ENCODE results near the gene MRPL54.

The MRPL54 gene

DNA sequence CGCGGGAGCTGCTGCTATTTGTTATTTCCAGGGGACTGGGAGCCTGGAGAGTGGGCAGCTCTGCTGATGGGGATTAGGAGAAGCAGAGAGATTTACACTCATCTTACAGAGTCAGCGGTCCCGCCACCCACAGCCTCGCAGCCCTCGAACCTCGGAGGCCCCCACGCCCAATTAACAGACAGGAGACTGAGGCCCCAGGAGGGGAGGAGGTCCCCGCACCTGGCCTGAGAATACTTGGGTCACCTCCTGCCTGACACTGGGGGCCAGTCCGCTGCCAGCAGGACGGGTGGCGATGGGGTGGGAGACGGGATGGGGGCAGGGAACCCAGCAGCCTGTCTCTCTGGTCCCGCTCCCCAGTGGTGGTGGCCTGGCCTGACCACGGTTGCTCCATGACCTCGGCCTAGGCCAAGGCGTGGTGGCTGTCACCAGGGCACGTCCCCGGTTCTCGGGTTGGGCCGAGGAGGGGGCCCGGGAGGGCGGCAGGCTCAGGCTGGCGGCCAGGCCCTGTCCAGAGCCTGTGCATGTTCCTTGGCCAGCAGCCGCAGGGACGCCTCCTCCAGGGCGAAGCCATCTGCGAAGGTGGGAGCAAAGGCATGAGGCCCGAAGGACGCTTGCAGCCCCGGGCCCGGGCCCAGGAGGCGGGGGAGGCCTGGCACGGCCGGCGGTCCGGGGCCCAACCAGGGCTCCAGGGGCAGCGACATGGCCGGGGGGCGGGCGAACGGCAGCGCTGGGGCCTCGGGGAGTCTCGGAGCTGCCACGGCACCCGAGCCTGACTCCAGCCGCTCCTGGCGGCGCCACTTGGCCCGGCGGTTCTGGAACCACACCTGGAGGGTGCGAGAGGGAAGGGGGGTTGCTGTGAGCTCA lies 7.9 kb downstream of the MRPL54 start:
- DNase-seq (ENCODE audit: low read depth), result no peak

DNA sequence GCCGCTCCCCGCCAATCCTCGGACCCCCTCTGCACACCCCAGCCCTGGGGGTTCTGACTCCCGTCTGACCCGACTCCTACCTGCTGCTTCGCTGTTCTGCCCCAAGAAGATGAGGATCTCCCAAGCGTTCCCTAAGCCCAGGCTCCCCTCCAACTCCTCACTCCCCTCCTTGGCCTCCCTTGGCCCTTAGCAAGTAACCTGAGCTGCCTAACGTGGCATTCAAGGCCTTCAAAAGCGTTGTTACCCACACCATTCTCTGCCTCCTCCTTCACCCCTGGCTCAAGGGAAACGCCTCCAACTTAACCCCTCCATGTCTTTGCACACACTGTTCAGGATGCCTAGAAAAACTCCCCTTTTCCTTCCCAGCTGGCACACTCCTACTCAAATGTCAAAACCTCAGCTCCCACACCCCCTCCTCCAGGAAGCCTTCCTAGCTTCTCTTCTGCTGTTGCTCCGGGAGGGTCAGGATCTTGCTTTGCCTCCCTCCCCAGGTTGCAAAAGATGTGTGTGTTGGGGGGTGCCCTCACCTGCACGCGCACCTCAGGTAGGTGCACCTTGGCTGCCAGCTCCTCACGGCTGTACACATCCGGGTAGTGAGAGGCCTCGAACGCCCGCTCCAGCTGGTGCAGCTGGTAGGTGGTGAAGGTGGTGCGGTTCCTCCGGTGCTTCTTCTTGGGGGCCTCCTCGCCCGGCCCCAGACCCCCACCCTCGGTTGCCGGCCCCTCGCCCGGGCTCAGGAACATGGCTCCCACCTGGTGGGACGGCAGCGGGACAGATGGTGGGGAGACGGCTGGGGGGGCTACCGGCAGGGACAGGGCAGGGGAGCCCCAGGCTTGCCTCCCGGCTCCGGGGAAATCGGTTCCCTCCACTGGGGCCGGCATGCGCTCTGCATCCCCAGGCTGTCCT lies 8.8 kb downstream of the MRPL54 start:
- no peak for DNase-seq (ENCODE audit: low read depth)

DNA sequence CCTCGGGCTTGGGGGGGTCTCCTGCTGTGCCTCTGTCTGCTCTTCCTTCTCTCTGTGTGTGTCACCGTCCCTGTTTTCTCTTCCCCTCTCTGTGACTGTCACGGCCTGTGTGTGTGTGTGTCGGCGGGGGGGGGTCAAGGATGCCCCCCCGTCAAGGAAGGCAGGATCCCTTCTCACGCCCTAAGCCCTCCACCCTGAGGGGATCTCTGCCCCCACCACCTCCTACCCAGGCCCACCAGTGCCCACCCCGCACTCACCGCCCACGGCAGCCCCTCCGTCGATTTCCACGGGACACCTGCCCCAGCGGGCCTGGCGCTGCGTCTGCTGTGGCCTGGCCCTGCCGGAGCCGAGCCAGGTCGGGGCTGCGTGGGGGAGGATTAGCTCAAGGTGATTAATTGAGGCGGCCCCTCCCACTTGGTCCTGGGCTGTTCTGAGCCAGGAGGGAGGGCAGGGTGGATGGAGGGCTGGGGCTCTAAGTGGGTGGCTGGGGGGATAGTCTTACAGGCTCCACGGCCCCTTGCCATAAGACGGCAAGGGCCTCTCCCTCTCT lies 9.5 kb downstream of the MRPL54 start, which contains the start of gene RAX2:
Gene RAX2 (minus strand): TSS at position 323 of the 550 bp plus-strand sequence. CDS start 486 bp downstream, outside the sequence.
- no peak for DNase-seq (ENCODE audit: low read depth)

DNA sequence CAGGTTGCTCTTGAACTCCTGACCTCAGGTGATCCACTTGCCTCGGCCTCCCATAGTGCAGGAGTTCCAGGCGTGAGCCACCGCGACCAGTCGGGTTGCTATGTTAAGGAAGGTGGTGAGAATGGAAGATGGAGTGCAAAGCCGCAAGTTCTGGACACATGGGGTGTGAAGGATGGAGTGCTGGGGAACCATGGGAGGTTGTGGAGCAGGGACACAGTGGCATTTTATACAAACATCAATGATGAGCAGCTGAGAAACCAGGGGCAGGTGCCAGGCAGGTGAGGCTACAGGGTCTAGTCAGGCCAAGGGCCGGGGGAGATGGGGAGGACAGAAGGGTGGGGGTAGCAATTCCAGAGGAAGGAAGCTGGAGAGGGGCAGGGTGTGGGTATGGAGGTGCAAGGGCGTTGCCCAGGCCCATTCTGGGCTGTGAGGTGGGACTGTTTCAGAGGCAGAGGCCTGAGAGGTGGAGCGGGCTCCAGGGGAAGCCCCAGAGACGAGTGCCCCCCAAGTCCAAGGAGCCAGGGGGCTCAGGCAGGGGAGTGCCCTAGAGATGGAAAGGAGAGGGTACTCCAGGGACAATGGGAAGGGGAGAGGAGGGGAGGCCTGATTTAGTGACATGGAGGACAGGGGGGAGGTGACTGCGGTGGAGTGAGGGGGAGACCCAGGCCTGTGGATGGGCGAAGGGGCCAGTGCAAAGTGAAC lies 11.5 kb downstream of the MRPL54 start:
- no peak for DNase-seq (ENCODE audit: low read depth)

DNA sequence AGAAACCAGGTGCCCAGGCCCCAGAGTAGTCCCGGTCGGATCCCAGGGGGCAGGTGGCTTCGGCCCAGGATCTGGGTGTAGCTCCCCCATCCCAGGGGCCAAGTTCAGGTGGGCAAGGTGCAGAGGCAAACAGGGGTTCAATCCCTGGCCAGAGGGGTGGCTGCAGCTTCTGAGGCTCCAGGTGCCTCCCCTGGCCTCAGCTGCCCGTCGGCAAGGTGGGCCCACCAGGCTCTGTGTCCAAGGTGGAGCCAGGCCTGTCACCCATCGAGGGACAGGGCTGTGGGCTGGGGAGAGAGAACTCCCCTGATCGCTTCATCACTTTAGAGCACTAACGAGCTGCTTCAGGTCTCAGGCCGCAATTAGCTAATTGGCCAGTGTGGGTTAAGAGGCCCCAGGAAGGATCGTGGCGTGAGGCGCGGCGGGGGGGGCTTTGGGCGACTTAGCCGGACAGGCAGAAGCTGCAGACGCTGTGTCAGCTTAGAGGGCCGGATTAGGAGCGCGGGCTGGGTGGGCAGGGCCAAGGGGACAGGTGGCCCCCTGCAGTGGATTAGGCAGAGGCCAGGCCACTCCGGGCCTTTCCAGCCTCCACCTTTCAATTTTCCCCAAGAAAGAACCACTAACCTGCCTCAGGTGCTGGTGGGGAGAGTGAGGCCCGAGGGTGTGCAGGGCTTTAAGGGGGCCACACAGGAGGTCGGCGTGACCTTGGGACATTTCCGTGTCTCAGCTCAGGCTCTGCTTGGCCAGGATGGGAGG lies 12.3 kb downstream of the MRPL54 start:
- DNase-seq (ENCODE audit: low read depth), result no peak

DNA sequence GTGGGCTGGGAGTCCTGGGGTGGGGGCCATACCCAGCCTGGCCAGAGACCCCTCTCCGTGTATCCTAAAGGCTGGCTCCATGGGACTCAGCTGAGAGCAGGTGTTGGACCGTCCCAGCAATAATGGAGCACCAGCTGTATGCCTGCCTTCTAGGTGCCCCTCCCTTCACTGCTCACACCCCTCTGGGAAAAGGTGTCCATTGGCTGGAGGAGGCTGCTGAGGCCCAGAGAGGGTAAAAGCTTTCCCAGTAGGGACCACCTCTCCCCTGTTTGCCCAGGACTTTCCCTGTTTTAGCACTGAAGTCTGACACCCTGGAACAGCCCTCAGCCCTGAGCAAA lies 12.9 kb downstream of the MRPL54 start:
- DNase-seq (ENCODE audit: low read depth), result no peak

DNA sequence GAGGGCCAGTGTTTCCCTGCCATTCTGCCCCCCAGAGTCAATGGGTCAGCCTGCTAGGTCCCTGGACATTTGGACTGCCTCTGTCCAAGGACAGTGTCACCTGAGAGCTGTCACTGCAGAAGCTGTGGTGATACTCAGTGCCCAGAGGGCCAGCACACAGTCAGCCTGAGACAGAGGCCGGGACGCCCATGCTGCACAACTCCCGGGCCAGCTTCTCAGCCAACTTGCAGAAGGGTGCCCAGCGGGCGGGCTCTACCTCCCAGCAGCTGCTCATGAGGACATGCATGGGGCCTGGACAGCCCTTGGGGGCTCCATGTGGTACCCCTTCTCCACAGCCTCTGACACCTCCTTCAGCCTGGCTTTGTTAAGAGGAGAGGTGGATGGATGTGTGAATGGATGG lies 13.3 kb downstream of the MRPL54 start:
- DNase-seq (ENCODE audit: low read depth), result no peak

DNA sequence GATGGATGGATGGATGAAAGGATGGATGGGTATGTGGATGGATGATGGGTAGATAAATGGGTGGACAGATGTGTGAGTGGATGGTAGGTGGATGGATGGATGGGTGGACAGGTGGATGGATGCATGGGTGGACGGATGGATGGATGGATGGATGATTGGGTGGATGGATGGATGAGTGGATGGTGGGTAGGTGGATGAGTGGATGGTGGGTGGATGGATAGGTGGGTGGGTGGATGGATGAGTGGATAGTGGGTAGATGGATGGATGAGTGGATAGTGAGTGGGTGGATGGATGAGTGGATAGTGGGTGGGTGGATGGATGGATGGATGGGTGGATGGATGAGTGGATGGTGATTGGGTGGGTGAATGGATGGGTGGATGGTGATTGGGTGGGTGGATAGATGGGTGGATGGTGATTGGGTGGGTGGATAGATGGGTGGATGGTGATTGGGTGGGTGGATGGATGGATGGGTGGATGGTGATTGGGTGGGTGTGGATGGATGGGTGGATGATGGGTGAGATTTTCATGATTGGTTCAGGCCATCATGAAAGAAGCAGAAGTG lies 14.1 kb downstream of the MRPL54 start:
- DNase-seq (ENCODE audit: low read depth), result no peak

DNA sequence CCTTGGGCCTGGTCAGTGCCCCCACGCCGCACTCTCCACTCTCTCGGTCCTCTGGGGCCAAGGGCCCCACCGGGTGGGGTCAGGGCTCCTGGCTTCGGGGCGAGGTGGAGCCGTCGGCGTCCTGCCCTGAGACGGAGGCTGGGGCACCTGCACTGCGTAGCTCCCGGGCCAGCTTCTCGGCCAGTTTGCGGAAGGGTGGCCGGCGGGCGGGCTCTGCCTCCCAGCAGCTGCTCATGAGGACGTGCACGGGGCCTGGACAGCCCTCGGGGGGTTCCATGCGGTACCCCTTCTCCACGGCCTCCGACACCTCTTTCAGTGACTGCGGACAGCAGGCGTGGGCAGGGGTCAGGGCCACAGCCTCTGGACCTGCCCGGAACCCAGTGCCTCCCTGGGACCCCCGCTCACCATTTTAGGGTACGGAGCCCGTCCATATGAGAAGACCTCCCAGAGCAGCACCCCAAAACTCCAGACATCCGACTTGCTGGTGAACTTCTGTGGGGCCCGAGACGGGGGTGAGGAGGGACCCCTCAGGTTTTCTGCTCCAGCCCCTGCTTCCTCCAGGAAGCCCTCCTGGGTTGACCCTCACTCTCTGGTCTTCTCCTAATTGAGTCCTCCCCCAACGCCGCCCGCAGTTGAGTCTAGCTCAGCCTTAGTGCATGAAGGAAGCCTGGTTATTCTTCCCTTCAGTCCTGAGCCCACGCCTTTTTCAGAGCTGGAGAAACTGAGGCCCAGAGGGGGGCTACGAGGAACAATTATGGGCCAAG lies 15.8 kb downstream of the MRPL54 start:
- DNase-seq (ENCODE audit: low read depth), result no peak

DNA sequence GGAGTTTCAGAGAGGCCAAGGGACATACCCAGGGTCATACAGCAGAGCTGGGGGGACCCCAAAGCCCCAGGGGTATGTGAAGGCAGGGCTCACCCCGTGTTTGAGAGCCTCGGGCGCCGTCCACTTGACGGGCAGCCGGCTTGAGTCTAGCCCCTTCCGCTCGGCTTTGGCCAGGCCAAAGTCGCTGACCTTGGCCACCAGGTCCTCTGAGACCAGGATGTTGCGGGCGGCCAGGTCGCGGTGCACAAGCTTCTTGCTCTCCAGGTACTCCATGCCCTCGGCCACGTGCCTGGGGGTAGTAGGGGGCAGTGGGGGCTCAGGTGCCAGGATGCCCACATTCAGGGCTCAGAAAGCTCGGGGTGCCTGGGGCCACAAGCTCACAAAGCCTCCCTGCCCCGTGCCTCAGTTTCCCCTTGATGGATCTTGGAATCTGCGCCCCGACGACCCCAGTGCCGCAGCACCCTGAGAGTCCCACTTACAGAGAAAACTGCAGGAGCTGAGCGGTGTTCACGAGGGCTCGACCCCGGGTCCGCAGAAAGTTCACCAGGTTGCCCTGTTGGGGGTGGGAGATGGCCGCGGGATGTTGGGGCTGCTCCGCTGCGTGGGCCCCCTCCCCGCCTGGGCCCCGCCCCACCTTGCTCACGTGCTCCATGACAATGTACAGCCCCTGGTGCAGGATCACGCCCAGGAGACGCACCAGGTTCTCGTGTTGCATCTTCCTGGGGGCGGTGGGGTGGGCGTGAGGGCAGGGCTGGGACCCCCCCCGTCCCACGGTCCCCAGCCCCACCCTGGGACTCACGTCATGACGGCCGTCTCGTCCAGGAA lies 16.6 kb downstream of the MRPL54 start:
- DNase-seq (ENCODE audit: low read depth), result no peak

DNA sequence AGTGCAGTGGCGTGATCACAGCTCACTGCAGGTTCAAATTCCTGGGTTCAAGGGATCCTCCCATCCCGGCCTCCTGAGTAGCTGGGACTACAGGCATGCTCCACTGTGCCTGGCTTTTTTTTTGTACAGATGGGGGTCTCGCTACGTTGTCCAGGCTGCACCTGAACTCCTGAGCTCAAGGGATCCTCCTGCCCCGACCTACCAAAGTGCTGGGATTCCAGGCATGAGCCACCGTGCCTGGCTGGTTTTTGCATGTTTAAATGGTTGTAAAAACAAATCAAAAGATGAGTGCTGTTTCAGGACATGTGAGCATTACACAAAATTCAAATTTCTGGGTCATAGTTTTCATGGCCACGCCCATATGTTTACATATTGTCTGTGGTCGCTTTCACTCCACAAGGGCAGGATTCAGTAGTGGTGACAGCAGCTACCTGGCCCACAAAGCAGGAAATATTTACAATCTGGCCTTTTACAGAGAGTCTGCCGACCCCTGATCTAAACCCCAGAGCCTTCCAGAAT lies 18.4 kb downstream of the MRPL54 start:
- DNase-seq (ENCODE audit: low read depth), result no peak

DNA sequence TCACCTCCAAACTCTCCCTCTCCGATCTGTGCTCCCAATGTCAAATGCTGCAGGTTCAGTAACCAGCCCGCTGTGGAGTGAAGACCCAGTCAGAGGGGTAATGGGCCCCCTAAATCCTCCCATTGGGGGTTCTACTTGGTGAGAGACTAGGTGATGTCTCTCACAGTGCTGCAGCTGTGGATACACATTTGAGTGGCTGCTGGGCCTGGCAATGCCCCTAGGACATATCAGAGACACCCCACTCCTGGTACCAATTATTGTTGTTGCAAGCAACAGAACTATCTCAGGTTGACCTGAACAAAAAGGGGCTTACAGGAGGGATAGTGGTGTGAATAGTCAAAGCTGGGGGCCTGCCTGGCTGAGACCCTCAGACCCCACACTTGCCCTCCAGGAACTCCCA lies 19.1 kb downstream of the MRPL54 start:
- no peak for DNase-seq (ENCODE audit: low read depth)

DNA sequence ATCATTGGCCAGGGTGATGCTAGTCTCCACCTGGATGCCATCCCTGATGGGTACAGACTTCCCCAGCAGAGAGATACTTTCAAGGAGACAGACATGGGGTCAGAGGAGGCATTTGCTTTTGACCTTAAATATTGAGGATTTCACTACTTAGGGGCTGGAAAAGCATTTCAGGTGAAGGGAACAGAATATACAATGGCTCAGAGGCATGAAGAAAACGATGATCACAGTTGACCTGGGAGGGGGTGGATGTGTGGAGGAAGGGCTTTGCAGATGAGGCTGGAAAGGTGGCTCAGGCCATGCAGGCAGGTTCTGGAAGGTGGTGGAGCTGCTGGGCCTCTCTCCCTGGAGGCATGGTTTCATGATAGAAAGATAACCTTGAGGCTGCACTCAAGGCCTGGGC lies 19.8 kb downstream of the MRPL54 start:
- DNase-seq (ENCODE audit: low read depth), result no peak

DNA sequence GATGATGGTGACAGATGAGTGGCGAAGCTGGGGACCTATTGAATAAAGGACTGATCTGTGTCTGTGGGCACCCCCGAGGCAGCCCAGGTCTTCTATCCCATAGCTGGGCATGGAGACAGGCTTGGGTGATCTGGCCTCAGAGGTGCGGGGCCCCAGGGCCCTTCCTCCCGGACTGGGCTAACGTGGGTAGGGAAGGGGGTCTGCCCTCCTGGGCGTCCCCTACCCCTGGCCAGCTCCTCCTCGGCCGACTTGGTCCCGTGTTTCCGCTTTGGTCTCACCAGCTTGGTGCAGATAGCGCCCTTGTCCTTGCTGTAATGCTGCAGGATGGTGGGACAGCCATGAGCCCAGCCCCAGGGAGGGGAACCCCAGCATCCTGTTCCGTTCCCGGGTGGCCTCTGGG lies 20.4 kb downstream of the MRPL54 start:
- DNase-seq (ENCODE audit: low read depth), result no peak

DNA sequence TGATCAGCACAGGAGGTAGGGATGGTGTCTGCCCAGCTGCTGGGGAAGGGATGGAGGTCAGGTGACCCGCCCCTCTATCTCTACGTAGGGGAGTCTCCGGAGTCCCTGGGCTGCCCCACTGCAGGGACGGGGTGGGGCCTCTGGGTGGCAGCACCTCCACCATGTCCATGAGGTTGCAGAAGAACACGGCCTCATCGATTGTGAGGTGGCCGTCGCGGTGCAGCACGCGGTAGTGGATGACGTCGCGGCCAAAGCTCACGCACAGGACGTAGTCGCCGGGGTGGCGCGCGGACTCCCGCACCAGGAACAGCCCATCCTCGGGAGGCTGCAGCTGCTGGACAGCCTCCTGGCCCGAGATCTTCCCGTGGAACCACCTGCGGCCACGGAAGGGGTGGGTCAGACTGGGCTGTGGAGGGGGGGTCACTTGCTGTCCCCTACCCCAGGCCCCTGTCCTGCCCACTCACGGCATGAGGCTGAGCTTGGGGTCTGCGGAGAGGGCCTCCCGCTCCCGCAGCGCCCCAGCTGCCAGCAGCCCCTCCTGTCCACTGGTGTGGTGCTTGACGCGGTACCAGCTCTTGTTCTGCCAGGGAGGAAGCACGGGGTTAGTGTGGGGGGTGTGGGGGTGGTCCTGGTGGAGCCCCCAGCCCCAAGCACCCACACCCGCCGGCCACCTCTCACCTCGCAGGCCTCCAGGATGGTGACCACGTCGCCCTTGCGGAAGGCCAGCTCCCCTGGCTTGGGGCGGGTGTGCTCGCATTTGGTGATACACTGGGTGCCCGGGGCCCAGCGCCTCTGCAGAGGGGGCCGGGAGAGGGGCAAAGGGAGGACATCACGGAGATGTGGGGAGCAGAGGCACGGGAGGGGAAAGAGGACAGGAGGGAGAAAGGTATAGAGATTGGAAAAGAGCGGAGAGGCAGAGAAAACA lies 21.4 kb downstream of the MRPL54 start:
- DNase-seq (ENCODE audit: low read depth), result no peak

DNA sequence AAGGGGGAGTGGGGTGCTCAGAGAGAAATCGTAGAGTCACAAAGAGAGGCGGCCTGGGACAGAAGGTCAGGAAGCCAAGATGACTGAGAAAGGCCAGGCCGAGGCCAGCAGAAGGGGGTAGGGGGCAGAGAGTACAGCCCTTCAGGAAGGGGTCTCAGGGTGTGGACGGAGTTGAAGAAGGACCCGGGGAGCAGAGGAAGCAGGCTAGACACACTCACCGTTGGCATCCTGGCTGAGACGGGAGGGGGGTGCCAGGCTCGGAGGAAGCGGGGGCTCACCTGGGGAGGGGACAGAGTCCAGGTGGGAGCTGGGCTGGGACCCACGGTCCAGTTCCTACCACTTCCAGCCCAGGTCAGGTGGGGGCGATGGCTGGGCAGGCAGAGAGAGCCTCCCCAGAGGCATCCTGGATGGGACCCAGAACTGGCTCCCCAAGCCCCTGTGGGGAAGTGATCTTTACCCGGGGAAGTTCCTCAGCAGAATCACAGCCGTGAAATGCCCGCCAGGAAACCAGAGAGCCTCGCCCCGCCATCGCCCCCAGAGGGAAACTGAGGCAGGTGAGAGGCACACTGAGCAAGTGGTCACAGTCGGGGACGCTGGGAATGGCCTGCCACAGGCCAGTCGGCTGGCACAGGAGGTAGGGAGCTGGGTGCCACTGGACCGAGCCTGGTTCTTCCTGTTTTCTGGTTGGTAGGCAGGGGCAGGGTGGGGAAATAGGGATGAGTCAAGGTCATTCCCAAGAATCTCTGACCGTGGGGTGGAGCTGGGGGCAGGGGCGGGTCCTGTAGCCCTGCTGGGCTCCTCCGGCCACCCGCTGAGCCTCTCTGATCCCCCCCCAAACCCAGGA lies 22.3 kb downstream of the MRPL54 start:
- DNase-seq (ENCODE audit: low read depth), result no peak

DNA sequence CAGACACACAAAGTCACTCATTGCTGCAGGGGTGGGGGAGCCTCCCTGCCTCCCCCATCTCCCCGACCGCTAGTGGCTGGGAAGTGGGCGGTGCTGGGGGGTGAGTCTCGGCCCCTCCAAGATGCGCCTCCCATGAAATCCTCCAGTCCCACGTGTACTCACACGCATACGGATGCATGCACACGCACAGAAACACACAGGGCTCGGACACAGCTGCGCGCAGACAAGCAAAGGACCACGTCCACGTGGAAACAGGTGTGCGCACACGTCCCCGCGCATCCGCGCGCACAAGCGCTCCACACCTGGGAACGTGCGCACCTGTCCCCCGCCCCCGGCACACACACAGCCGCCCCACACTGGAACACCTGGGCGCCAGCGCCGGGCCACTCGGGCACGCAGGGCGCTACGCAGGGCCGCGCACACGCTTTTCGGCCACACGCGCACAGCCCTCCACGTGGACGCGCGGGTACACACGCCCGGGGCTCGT lies 23.0 kb downstream of the MRPL54 start:
- DNase-seq (ENCODE audit: low read depth), result no peak
